ENCODE measurements around the gene TNFRSF11A.

TNFRSF11A gene

GRCh38 chr18:62357079-62357719, 32.1 kb downstream of the TNFRSF11A start:
- H3K4me3 ChIP-seq (ENCODE audit: low read depth in 1 of 2, low read length in 2 of 2), result no peak overlapping the region
- H3K27ac ChIP-seq (ENCODE audit: low read depth, low read length), result no peak overlapping the region
- no peak overlapping the region for H3K9ac ChIP-seq (ENCODE audit: low read depth in 1 of 2, low read length in 2 of 2)
- H3K4me1 ChIP-seq (ENCODE audit: control insufficient read depth in 1 of 2, insufficient read depth in 2 of 2, low read length in 2 of 2), result peaks cover 4 to 8% of the 10 kb centered on the region in 2 donors
- no peaks in the 10 kb centered on the region for H3K9me3 ChIP-seq (ENCODE audit: control insufficient read depth in 1 of 2, low read length in 2 of 2)
- H3K36me3 ChIP-seq (ENCODE audit: control insufficient read depth in 1 of 2, insufficient read depth in 2 of 2, low read length in 2 of 2), result peaks cover 16 to 48% of the 10 kb centered on the region in 2 donors
- H3K27me3 ChIP-seq (ENCODE audit: control insufficient read depth in 1 of 2, insufficient read depth in 2 of 2, low read length in 2 of 2), result no peaks in the 10 kb centered on the region

- Histone ChIP-seq H3K9me3 (ENCODE audit: control insufficient read depth in 1 of 2, low read length in 2 of 2) (no peaks in the 10 kb centered on the region), H3K4me1 (ENCODE audit: control insufficient read depth in 1 of 2, insufficient read depth in 2 of 2, low read length in 2 of 2) (peaks cover 4 to 8% of the 10 kb centered on the region in 2 donors), H3K4me3 (ENCODE audit: low read depth in 1 of 2, low read length in 2 of 2) (no peak overlapping the region), H3K27ac (ENCODE audit: low read depth, low read length) (no peak overlapping the region), H3K36me3 (ENCODE audit: control insufficient read depth in 1 of 2, insufficient read depth in 2 of 2, low read length in 2 of 2) (peaks cover 3 to 53% of the 10 kb centered on the region in 2 donors), H3K9ac (ENCODE audit: low read depth in 1 of 2, low read length in 2 of 2) (no peak overlapping the region), H3K27me3 (ENCODE audit: control insufficient read depth in 1 of 2, insufficient read depth in 2 of 2, low read length in 2 of 2) (no peaks in the 10 kb centered on the region)
Measured at GRCh38 chr18:62360805-62361204, 35.7 kb downstream of the TNFRSF11A start.

GRCh38 chr18:62361288-62361687, 36.2 kb downstream of the TNFRSF11A start:
- Histone ChIP-seq H3K9ac (ENCODE audit: low read depth in 1 of 2, low read length in 2 of 2) (no peak overlapping the region), H3K9me3 (ENCODE audit: control insufficient read depth in 1 of 2, low read length in 2 of 2) (no peaks in the 10 kb centered on the region), H3K4me1 (ENCODE audit: control insufficient read depth in 1 of 2, insufficient read depth in 2 of 2, low read length in 2 of 2) (peaks cover 4 to 8% of the 10 kb centered on the region in 2 donors)

GRCh38 chr18:62364558-62364957, 39.4 kb downstream of the TNFRSF11A start:
- H3K9ac ChIP-seq (ENCODE audit: low read depth in 1 of 2, low read length in 2 of 2), result no peak overlapping the region
- H3K27me3 ChIP-seq (ENCODE audit: control insufficient read depth in 1 of 2, insufficient read depth in 2 of 2, low read length in 2 of 2), result no peaks in the 10 kb centered on the region
- peaks cover 4 to 8% of the 10 kb centered on the region in 2 donors for H3K4me1 ChIP-seq (ENCODE audit: control insufficient read depth in 1 of 2, insufficient read depth in 2 of 2, low read length in 2 of 2)
- no peaks in the 10 kb centered on the region for H3K9me3 ChIP-seq (ENCODE audit: control insufficient read depth in 1 of 2, low read length in 2 of 2)
- H3K36me3 ChIP-seq (ENCODE audit: control insufficient read depth in 1 of 2, insufficient read depth in 2 of 2, low read length in 2 of 2), result peaks cover 7 to 60% of the 10 kb centered on the region in 2 donors
- H3K27ac ChIP-seq (ENCODE audit: low read depth, low read length), result no peak overlapping the region
- H3K4me3 ChIP-seq (ENCODE audit: low read depth in 1 of 2, low read length in 2 of 2), result no peak overlapping the region

More at GRCh38 chr18:62361288-62361687, 36.2 kb downstream of the TNFRSF11A start:
- Histone ChIP-seq H3K27ac (ENCODE audit: low read depth, low read length) (no peak overlapping the region), H3K27me3 (ENCODE audit: control insufficient read depth in 1 of 2, insufficient read depth in 2 of 2, low read length in 2 of 2) (no peaks in the 10 kb centered on the region), H3K4me3 (ENCODE audit: low read depth in 1 of 2, low read length in 2 of 2) (no peak overlapping the region), H3K36me3 (ENCODE audit: control insufficient read depth in 1 of 2, insufficient read depth in 2 of 2, low read length in 2 of 2) (peaks cover 3 to 53% of the 10 kb centered on the region in 2 donors)

GRCh38 chr18:62365420-62365819, 40.3 kb downstream of the TNFRSF11A start:
- Histone ChIP-seq H3K4me1 (ENCODE audit: control insufficient read depth in 1 of 2, insufficient read depth in 2 of 2, low read length in 2 of 2) (peaks cover 4 to 8% of the 10 kb centered on the region in 2 donors), H3K9ac (ENCODE audit: low read depth in 1 of 2, low read length in 2 of 2) (no peak overlapping the region), H3K36me3 (ENCODE audit: control insufficient read depth in 1 of 2, insufficient read depth in 2 of 2, low read length in 2 of 2) (peaks cover 7 to 55% of the 10 kb centered on the region in 2 donors), H3K27ac (ENCODE audit: low read depth, low read length) (no peak overlapping the region), H3K27me3 (ENCODE audit: control insufficient read depth in 1 of 2, insufficient read depth in 2 of 2, low read length in 2 of 2) (no peaks in the 10 kb centered on the region), H3K9me3 (ENCODE audit: control insufficient read depth in 1 of 2, low read length in 2 of 2) (no peaks in the 10 kb centered on the region), H3K4me3 (ENCODE audit: low read depth in 1 of 2, low read length in 2 of 2) (no peak overlapping the region)

- H3K27ac ChIP-seq (ENCODE audit: low read depth, low read length), result no peak overlapping the region
- H3K36me3 ChIP-seq (ENCODE audit: control insufficient read depth in 1 of 2, insufficient read depth in 2 of 2, low read length in 2 of 2), result peaks cover 7 to 49% of the 10 kb centered on the region in 2 donors
- no peak overlapping the region for H3K9ac ChIP-seq (ENCODE audit: low read depth in 1 of 2, low read length in 2 of 2)
- no peaks in the 10 kb centered on the region for H3K4me1 ChIP-seq (ENCODE audit: control insufficient read depth in 1 of 2, insufficient read depth in 2 of 2, low read length in 2 of 2)
- H3K27me3 ChIP-seq (ENCODE audit: control insufficient read depth in 1 of 2, insufficient read depth in 2 of 2, low read length in 2 of 2), result no peaks in the 10 kb centered on the region
- H3K9me3 ChIP-seq (ENCODE audit: control insufficient read depth in 1 of 2, low read length in 2 of 2), result no peaks in the 10 kb centered on the region
- H3K4me3 ChIP-seq (ENCODE audit: low read depth in 1 of 2, low read length in 2 of 2), result no peak overlapping the region
Measured at GRCh38 chr18:62366992-62367391, 41.9 kb downstream of the TNFRSF11A start.

- H3K4me1 ChIP-seq (ENCODE audit: control insufficient read depth in 1 of 2, insufficient read depth in 2 of 2, low read length in 2 of 2), result no peaks in the 10 kb centered on the region
- no peaks in the 10 kb centered on the region for H3K9me3 ChIP-seq (ENCODE audit: control insufficient read depth in 1 of 2, low read length in 2 of 2)
- H3K4me3 ChIP-seq (ENCODE audit: low read depth in 1 of 2, low read length in 2 of 2), result no peak overlapping the region
- no peak overlapping the region for H3K9ac ChIP-seq (ENCODE audit: low read depth in 1 of 2, low read length in 2 of 2)
- peaks cover 5 to 45% of the 10 kb centered on the region in 2 donors for H3K36me3 ChIP-seq (ENCODE audit: control insufficient read depth in 1 of 2, insufficient read depth in 2 of 2, low read length in 2 of 2)
- H3K27me3 ChIP-seq (ENCODE audit: control insufficient read depth in 1 of 2, insufficient read depth in 2 of 2, low read length in 2 of 2), result no peaks in the 10 kb centered on the region
- H3K27ac ChIP-seq (ENCODE audit: low read depth, low read length), result no peak overlapping the region
Measured at GRCh38 chr18:62368100-62368499, 43.0 kb downstream of the TNFRSF11A start.

GRCh38 chr18:62369129-62369644, 44.1 kb downstream of the TNFRSF11A start:
- no peaks in the 10 kb centered on the region for H3K27me3 ChIP-seq (ENCODE audit: control insufficient read depth in 1 of 2, insufficient read depth in 2 of 2, low read length in 2 of 2)
- H3K9ac ChIP-seq (ENCODE audit: low read depth in 1 of 2, low read length in 2 of 2), result no peak overlapping the region
- H3K36me3 ChIP-seq (ENCODE audit: control insufficient read depth in 1 of 2, insufficient read depth in 2 of 2, low read length in 2 of 2), result peaks cover 4 to 34% of the 10 kb centered on the region in 2 donors
- H3K4me1 ChIP-seq (ENCODE audit: control insufficient read depth in 1 of 2, insufficient read depth in 2 of 2, low read length in 2 of 2), result no peaks in the 10 kb centered on the region
- no peaks in the 10 kb centered on the region for H3K9me3 ChIP-seq (ENCODE audit: control insufficient read depth in 1 of 2, low read length in 2 of 2)
- no peak overlapping the region for H3K4me3 ChIP-seq (ENCODE audit: low read depth in 1 of 2, low read length in 2 of 2)
- H3K27ac ChIP-seq (ENCODE audit: low read depth, low read length), result no peak overlapping the region

GRCh38 chr18:62370366-62370765, 45.3 kb downstream of the TNFRSF11A start:
- Histone ChIP-seq H3K9ac (ENCODE audit: low read depth in 1 of 2, low read length in 2 of 2) (no peak overlapping the region), H3K4me3 (ENCODE audit: low read depth in 1 of 2, low read length in 2 of 2) (no peak overlapping the region), H3K27ac (ENCODE audit: low read depth, low read length) (no peak overlapping the region), H3K9me3 (ENCODE audit: control insufficient read depth in 1 of 2, low read length in 2 of 2) (no peaks in the 10 kb centered on the region), H3K4me1 (ENCODE audit: control insufficient read depth in 1 of 2, insufficient read depth in 2 of 2, low read length in 2 of 2) (no peaks in the 10 kb centered on the region), H3K36me3 (ENCODE audit: control insufficient read depth in 1 of 2, insufficient read depth in 2 of 2, low read length in 2 of 2) (peaks cover 4 to 28% of the 10 kb centered on the region in 2 donors), H3K27me3 (ENCODE audit: control insufficient read depth in 1 of 2, insufficient read depth in 2 of 2, low read length in 2 of 2) (no peaks in the 10 kb centered on the region)

- Histone ChIP-seq H3K4me3 (ENCODE audit: low read depth in 1 of 2, low read length in 2 of 2) (no peak overlapping the region), H3K27ac (ENCODE audit: low read depth, low read length) (no peak overlapping the region), H3K27me3 (ENCODE audit: control insufficient read depth in 1 of 2, insufficient read depth in 2 of 2, low read length in 2 of 2) (no peaks in the 10 kb centered on the region), H3K36me3 (ENCODE audit: control insufficient read depth in 1 of 2, insufficient read depth in 2 of 2, low read length in 2 of 2) (peaks cover 4 to 35% of the 10 kb centered on the region in 2 donors), H3K9me3 (ENCODE audit: control insufficient read depth in 1 of 2, low read length in 2 of 2) (no peaks in the 10 kb centered on the region), H3K9ac (ENCODE audit: low read depth in 1 of 2, low read length in 2 of 2) (no peak overlapping the region), H3K4me1 (ENCODE audit: control insufficient read depth in 1 of 2, insufficient read depth in 2 of 2, low read length in 2 of 2) (no peaks in the 10 kb centered on the region)
Measured at GRCh38 chr18:62371436-62371835, 46.3 kb downstream of the TNFRSF11A start.
